ENCODE measurements around the gene ABCC5.

GRCh38 chr3:183975981-183976662 lies 41.6 kb downstream of the ABCC5 start:
- TF ChIP-seq POLR2A (IDR thresholded peaks at IDR 0.05; ENCODE audit: low read depth, low read length) (no peak), POLR2AphosphoS5 (IDR thresholded peaks at IDR 0.05; ENCODE audit: low read depth, low read length) (no peak), TAF1 (IDR thresholded peaks at IDR 0.05; ENCODE audit: low read depth, low read length) (no peak), PAX5 (IDR thresholded peaks at IDR 0.05; ENCODE audit: insufficient read depth, low read length, severe bottlenecking) (no peak)
